Measurements from ENCODE around the gene JUNB. TPM values are rescaled to one million over a fixed set of nuclear protein-coding genes. Genes with fewer than 3 reads are reported as not detected.
"Not testable (repeated sequence)": the region's sequence is repeated elsewhere in the genome, so short reads cannot be mapped to it uniquely, and the experiment has no call there.

Gene JUNB
- total RNA-seq, 1 donor from 2014 or later, result 158 TPM

DNA sequence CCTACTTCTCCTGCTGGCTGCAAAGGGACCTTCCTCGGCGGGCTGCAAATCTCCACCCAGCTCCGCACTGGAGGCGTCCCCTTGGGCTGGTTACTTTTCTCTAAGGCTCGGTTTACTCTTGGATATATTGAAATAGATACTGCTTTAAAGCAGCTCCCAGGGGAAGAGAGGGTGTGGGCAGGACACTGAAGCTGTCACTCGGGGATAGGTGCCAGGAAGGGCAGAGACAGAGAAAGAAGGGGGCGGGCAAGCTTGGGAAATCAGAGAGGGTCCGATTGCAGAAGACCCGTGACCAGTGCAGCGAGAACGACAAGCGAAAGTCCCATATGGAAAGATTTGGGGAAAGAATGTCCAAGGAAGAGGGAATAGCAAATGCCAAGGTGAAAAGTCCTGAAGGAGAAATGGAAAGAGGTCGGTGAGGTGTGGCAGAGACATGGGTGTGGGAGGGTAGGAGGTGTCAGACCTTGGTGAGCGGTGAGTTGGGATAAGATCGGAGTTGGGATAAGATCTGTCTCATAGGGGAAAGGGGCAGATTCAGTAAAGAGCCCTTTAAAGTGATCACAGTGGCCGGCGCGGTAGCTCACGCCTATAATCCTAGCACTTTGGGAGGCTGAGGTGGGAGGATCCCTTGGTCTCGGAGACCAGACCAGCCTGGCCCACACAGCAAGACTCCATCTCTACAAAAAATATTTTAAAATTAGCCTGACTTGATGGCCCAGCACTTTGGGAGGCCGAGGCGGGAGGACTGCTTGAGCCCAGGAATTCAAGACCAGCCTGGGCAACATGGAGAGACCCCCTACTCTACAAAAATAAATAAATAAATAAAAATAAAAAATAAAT lies 11.2 kb downstream of the JUNB start:
- FAIRE-seq (no peak), DNase-seq (ENCODE audit: low read depth) (no peak)
- Histone ChIP-seq H3K36me3 (ENCODE audit: control insufficient read depth, insufficient read depth, low read length) (peaks cover 9% of the 10 kb centered on the region), H3K4me3 (ENCODE audit: low read depth, low read length) (peak overlapping the region; percentile 74), H3K27me3 (ENCODE audit: control insufficient read depth, insufficient read depth, low read length) (no peaks in the 10 kb centered on the region)
- TF ChIP-seq, protein P1, sequence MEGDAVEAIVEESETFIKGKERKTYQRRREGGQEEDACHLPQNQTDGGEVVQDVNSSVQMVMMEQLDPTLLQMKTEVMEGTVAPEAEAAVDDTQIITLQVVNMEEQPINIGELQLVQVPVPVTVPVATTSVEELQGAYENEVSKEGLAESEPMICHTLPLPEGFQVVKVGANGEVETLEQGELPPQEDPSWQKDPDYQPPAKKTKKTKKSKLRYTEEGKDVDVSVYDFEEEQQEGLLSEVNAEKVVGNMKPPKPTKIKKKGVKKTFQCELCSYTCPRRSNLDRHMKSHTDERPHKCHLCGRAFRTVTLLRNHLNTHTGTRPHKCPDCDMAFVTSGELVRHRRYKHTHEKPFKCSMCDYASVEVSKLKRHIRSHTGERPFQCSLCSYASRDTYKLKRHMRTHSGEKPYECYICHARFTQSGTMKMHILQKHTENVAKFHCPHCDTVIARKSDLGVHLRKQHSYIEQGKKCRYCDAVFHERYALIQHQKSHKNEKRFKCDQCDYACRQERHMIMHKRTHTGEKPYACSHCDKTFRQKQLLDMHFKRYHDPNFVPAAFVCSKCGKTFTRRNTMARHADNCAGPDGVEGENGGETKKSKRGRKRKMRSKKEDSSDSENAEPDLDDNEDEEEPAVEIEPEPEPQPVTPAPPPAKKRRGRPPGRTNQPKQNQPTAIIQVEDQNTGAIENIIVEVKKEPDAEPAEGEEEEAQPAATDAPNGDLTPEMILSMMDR (IDR thresholded peaks at IDR 0.05; ENCODE audit: insufficient read depth, low read length, severe bottlenecking), result no peak

DNA sequence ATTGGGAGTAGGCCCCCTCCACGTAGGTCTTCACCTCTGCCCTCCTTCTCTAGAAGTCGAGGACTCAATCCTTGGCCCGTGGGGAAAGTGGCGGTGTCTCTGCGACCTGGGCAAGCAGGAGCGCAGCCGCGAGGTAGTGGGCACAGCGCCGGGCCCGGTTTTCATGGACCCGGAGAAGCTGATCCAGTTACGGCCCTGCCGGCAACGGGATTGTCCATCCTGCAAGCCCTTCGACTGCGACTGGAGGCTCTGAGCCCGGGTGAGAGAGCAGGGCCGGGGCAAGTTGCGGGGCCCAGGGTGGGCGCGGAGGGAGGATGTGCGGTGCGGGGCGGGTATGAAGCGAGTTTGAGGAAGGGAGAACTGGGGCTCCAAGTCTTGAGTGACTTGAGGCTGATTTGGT lies 12.8 kb downstream of the JUNB start:
- Histone ChIP-seq H3K36me3 (ENCODE audit: control insufficient read depth, insufficient read depth, low read length) (peaks cover 9% of the 10 kb centered on the region), H3K4me3 (ENCODE audit: low read depth, low read length) (no peak overlapping the region), H3K27me3 (ENCODE audit: control insufficient read depth, insufficient read depth, low read length) (no peaks in the 10 kb centered on the region)
- FAIRE-seq (no peak), DNase-seq (ENCODE audit: low read depth) (no peak)
- TF ChIP-seq, protein P1 (IDR thresholded peaks at IDR 0.05; ENCODE audit: insufficient read depth, low read length, severe bottlenecking), result no peak

DNA sequence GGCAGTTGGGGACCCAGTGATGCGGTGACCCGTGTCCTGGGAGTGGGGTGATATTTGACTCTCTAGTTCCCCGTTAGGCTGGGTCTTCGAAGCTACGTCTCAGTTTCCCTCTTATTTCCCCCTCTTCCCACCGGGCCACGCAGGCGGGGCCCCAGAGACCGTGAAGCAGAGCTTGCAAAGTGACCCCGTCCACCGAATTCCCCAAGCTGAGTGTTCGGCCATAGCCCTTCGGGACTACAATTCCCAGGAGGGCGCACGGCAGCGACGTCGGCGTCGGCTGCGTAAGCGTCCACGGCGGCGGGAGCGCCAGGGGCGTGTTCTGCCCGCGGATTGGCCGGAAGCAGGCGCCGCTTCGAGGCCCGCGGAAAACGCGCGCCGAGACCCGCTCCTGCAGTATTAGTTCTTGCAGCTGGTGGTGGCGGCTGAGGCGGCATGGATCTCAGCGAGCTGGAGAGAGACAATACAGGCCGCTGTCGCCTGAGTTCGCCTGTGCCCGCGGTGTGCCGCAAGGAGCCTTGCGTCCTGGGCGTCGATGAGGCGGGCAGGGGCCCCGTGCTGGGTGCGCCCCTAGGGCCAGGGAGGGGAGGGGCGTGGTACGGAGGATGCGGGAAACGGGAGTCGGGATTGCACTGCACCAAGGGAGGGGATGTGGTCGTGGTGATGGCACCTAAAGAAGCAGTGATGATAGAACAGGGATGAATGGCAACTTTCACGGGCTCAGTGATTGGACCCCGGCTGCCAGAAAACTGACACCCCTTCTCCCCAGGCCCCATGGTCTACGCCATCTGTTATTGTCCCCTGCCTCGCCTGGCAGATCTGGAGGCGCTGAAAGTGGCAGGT lies 15.2 kb downstream of the JUNB start, which contains the start of gene RNASEH2A:
TSS of gene RNASEH2A (plus strand) at position 343 of the 840 bp plus-strand sequence. CDS start at position 433, 90 bp downstream.
- no peaks in the 10 kb centered on the region for H3K27me3 ChIP-seq (ENCODE audit: control insufficient read depth, insufficient read depth, low read length)
- peak within 1 kb of the TSS; percentile 75 for H3K4me3 ChIP-seq (ENCODE audit: low read depth, low read length)
- DNase-seq (ENCODE audit: low read depth), result peak; percentile 82
- FAIRE-seq, result no peak
- TF ChIP-seq, protein P1 (IDR thresholded peaks at IDR 0.05; ENCODE audit: insufficient read depth, low read length, severe bottlenecking), result no peak
- H3K36me3 ChIP-seq (ENCODE audit: control insufficient read depth, insufficient read depth, low read length), result peaks cover 1% of the 10 kb centered on the region

DNA sequence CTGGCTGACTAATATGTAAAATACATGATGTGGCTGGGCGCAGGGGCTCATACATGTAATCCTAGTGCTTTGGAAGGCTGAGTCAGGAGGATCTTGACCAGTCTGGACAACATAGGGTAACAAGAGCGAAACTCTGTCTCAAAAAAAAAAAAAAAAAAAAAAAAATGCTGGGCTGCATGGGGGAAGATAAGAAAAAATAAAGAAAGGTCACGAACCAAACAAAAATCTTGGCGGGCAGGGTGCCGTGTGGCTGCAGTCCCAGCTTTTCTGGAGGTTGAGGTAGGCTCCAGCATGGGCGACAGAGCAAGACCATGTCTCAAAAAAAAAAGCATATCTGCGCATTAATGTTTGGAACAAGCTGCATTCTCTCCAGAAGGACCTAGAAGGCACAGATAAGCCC lies 23.8 kb downstream of the JUNB start:
- H3K36me3 ChIP-seq (ENCODE audit: control insufficient read depth, insufficient read depth, low read length), result peaks cover 1% of the 10 kb centered on the region
- no peak overlapping the region for H3K4me3 ChIP-seq (ENCODE audit: low read depth, low read length)
- no peaks in the 10 kb centered on the region for H3K27me3 ChIP-seq (ENCODE audit: control insufficient read depth, insufficient read depth, low read length)
- no peak for FAIRE-seq
- no peak for DNase-seq (ENCODE audit: low read depth)
- TF ChIP-seq, protein P1 (IDR thresholded peaks at IDR 0.05; ENCODE audit: insufficient read depth, low read length, severe bottlenecking), result no peak

DNA sequence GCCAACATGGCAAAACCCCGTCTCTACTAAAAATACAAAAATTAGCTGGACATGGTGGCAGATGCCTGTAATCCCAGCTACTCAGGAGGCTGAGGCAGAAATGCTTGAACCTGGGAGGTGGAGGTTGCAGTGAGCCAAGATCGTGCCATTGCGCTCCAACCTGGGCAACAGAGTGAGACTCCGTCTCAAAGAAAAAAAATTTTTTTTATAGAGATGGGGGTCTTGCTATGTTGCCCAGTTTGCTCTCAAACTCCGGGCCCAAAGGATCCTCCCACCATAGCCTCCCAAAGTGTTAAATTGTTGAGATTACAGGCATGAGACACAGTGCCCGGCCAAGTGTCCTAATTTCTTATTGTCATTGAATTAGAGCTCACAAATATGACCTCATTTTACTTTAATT lies 25.9 kb downstream of the JUNB start:
- H3K27me3 ChIP-seq (ENCODE audit: control insufficient read depth, insufficient read depth, low read length); H3K36me3 ChIP-seq (ENCODE audit: control insufficient read depth, insufficient read depth, low read length); DNase-seq (ENCODE audit: low read depth); H3K4me3 ChIP-seq (ENCODE audit: low read depth, low read length); FAIRE-seq: not testable (repeated sequence)

DNA sequence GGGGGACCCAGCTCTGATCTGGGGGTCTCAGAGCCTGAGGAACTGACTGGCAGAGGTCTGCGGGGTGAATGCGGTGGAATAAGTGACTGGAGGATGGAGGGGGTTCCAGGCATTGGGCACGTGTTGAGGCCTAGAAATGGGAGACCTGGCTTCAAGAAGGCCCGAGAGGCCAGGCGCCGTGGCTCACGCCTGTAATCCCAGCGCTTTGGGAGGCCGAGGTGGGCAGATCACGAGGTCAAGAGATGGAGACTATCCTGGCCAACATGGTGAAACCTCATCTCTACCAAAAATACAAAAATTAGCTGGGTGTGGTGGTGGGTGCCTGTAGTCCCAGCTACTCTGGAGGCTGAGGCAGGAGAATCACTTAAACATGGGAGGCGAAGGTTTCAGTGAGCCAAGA lies 26.5 kb downstream of the JUNB start:
- H3K4me3 ChIP-seq (ENCODE audit: low read depth, low read length); DNase-seq (ENCODE audit: low read depth); H3K27me3 ChIP-seq (ENCODE audit: control insufficient read depth, insufficient read depth, low read length); H3K36me3 ChIP-seq (ENCODE audit: control insufficient read depth, insufficient read depth, low read length); FAIRE-seq: not testable (repeated sequence)

Data from bronchial epithelial cell (primary cell).